ENCODE results near the gene LINGO4.

LINGO4 gene

DNA sequence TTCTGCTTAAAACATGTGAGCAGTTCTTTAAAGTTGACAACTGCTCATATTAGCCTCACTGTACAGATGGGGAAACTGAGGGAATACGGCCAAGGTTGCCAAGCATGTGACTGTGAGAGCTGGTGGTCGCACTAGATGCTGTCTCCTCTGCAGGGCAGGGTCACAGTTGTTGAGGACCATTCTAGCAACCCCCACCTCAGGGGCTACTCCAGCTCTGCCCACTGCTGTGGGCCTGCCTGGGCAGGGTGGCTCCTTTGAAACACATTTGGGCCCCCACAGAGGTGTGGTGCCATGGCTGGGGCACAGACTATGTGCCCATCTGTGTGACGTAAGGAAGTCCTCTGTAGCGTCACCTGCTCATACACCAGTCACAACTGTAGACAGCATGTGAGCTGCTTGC is 47.5 kb upstream of the LINGO4 start:
- Histone ChIP-seq H3K4me3 (ENCODE audit: low read depth in 1 of 2, low read length in 2 of 2) (no peak overlapping the region), H3K27me3 (ENCODE audit: insufficient read depth, low read length, poor library complexity) (no peaks in the 10 kb centered on the region), H4K20me1 (ENCODE audit: insufficient read depth, low read length) (no peaks in the 10 kb centered on the region), H3K36me3 (ENCODE audit: insufficient read depth, low read length) (no peaks in the 10 kb centered on the region), H3K79me2 (ENCODE audit: insufficient read depth, low read length) (no peaks in the 10 kb centered on the region), H3K9ac (ENCODE audit: low read depth, low read length) (no peak overlapping the region), H3K27ac (ENCODE audit: low read length) (no peak overlapping the region), H3K4me2 (ENCODE audit: insufficient read depth, low read length) (no peak overlapping the region), H3K9me3 (ENCODE audit: insufficient read depth, low read length, severe bottlenecking) (no peaks in the 10 kb centered on the region), H3K4me1 (ENCODE audit: insufficient read depth, low read length) (no peaks in the 10 kb centered on the region), H2AFZ (ENCODE audit: low read depth, low read length) (no peak overlapping the region)
- DNase-seq (no peak), ATAC-seq (ENCODE audit: insufficient read depth, low read depth) (no peak)
- TF ChIP-seq CTCF (IDR thresholded peaks at IDR 0.05; ENCODE audit: borderline replicate concordance, extremely low read depth, low read length, poor library complexity, severe bottlenecking) (no peak), EZH2 (IDR thresholded peaks at IDR 0.05; ENCODE audit: borderline replicate concordance, low read depth, low read length, severe bottlenecking) (no peak)

DNA sequence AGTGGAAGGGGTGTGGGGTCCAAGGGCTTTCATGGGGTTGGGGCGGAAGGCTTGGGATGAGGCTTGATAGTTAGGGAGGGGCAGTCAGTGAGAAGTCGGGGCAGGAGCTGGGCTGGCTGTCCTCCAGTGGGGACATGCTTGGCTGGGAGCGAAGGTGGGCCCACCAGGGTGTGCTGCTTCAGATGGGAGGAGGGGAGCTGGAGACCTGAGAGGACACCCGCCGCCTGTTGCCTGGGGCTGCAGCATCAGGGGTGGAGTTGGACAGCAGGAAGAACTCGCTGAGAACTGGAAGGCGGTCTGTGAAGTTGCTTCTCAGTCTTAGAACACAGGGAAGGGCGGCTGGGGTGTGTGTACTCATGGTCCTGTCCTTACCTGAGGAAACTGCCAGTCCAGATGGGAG is 46.7 kb upstream of the LINGO4 start:
- Histone ChIP-seq H3K4me1 (ENCODE audit: insufficient read depth, low read length) (no peaks in the 10 kb centered on the region), H4K20me1 (ENCODE audit: insufficient read depth, low read length) (no peaks in the 10 kb centered on the region), H3K36me3 (ENCODE audit: insufficient read depth, low read length) (no peaks in the 10 kb centered on the region), H3K27ac (ENCODE audit: low read length) (no peak overlapping the region), H3K9me3 (ENCODE audit: insufficient read depth, low read length, severe bottlenecking) (no peaks in the 10 kb centered on the region), H3K79me2 (ENCODE audit: insufficient read depth, low read length) (no peaks in the 10 kb centered on the region), H2AFZ (ENCODE audit: low read depth, low read length) (no peak overlapping the region), H3K27me3 (ENCODE audit: insufficient read depth, low read length, poor library complexity) (no peaks in the 10 kb centered on the region), H3K4me3 (ENCODE audit: low read depth in 1 of 2, low read length in 2 of 2) (no peak overlapping the region), H3K4me2 (ENCODE audit: insufficient read depth, low read length) (no peak overlapping the region), H3K9ac (ENCODE audit: low read depth, low read length) (no peak overlapping the region)
- ATAC-seq (ENCODE audit: insufficient read depth, low read depth) (no peak), DNase-seq (no peak)
- TF ChIP-seq CTCF (IDR thresholded peaks at IDR 0.05; ENCODE audit: borderline replicate concordance, extremely low read depth, low read length, poor library complexity, severe bottlenecking) = no peak
- no peak for TF ChIP-seq EZH2 (IDR thresholded peaks at IDR 0.05; ENCODE audit: borderline replicate concordance, low read depth, low read length, severe bottlenecking)

GRCh38 chr1:151849871-151850270 is 44.7 kb upstream of the LINGO4 start:
- no peak for DNase-seq
- TF ChIP-seq CTCF (IDR thresholded peaks at IDR 0.05; ENCODE audit: borderline replicate concordance, extremely low read depth, low read length, poor library complexity, severe bottlenecking) = no peak
- no peak for TF ChIP-seq EZH2 (IDR thresholded peaks at IDR 0.05; ENCODE audit: borderline replicate concordance, low read depth, low read length, severe bottlenecking)
- no peak overlapping the region for H2AFZ ChIP-seq (ENCODE audit: low read depth, low read length)
- H3K9me3 ChIP-seq (ENCODE audit: insufficient read depth, low read length, severe bottlenecking) = no peaks in the 10 kb centered on the region
- no peak overlapping the region for H3K4me2 ChIP-seq (ENCODE audit: insufficient read depth, low read length)
- H3K27ac ChIP-seq (ENCODE audit: low read length) = no peak overlapping the region
- no peaks in the 10 kb centered on the region for H3K27me3 ChIP-seq (ENCODE audit: insufficient read depth, low read length, poor library complexity)
- no peaks in the 10 kb centered on the region for H3K36me3 ChIP-seq (ENCODE audit: insufficient read depth, low read length)
- no peaks in the 10 kb centered on the region for H3K79me2 ChIP-seq (ENCODE audit: insufficient read depth, low read length)
- ATAC-seq (ENCODE audit: insufficient read depth, low read depth) = no peak
- no peak overlapping the region for H3K4me3 ChIP-seq (ENCODE audit: low read depth in 1 of 2, low read length in 2 of 2)
- H3K9ac ChIP-seq (ENCODE audit: low read depth, low read length) = no peak overlapping the region
- H4K20me1 ChIP-seq (ENCODE audit: insufficient read depth, low read length) = no peaks in the 10 kb centered on the region
- no peaks in the 10 kb centered on the region for H3K4me1 ChIP-seq (ENCODE audit: insufficient read depth, low read length)

GRCh38 chr1:151849126-151849525 is 43.9 kb upstream of the LINGO4 start:
- no peaks in the 10 kb centered on the region for H4K20me1 ChIP-seq (ENCODE audit: insufficient read depth, low read length)
- no peaks in the 10 kb centered on the region for H3K27me3 ChIP-seq (ENCODE audit: insufficient read depth, low read length, poor library complexity)
- no peak for ATAC-seq (ENCODE audit: insufficient read depth, low read depth)
- H3K36me3 ChIP-seq (ENCODE audit: insufficient read depth, low read length) = no peaks in the 10 kb centered on the region
- no peaks in the 10 kb centered on the region for H3K79me2 ChIP-seq (ENCODE audit: insufficient read depth, low read length)
- no peaks in the 10 kb centered on the region for H3K9me3 ChIP-seq (ENCODE audit: insufficient read depth, low read length, severe bottlenecking)
- no peak overlapping the region for H3K9ac ChIP-seq (ENCODE audit: low read depth, low read length)
- H2AFZ ChIP-seq (ENCODE audit: low read depth, low read length) = no peak overlapping the region
- no peak overlapping the region for H3K4me3 ChIP-seq (ENCODE audit: low read depth in 1 of 2, low read length in 2 of 2)
- no peaks in the 10 kb centered on the region for H3K4me1 ChIP-seq (ENCODE audit: insufficient read depth, low read length)
- no peak for DNase-seq
- no peak overlapping the region for H3K27ac ChIP-seq (ENCODE audit: low read length)
- no peak overlapping the region for H3K4me2 ChIP-seq (ENCODE audit: insufficient read depth, low read length)
- TF ChIP-seq EZH2 (IDR thresholded peaks at IDR 0.05; ENCODE audit: borderline replicate concordance, low read depth, low read length, severe bottlenecking) = no peak
- TF ChIP-seq CTCF (IDR thresholded peaks at IDR 0.05; ENCODE audit: borderline replicate concordance, extremely low read depth, low read length, poor library complexity, severe bottlenecking) = no peak

Data from DND-41 (cell line).